Osteocyte (in vitro differentiated cells): ENCODE results near the gene MAP3K7CL. TPM values are rescaled to one million over a fixed set of nuclear protein-coding genes. Genes with fewer than 3 reads are reported as not detected.
"Not testable (repeated sequence)": the region's sequence is repeated elsewhere in the genome, so short reads cannot be mapped to it uniquely, and the experiment has no call there.

Source experiments
- DNase-seq: peaks from one replicate; pipeline ENCODE4 v3.0.0; 2021; ENCODE audit warnings: mixed read lengths; ENCODE audit not compliant: unreplicated experiment; ENCODE audit errors: extremely low spot score
- H3K27ac Mint-ChIP-seq: one replicate; pipeline ENCODE4 v1.8.0; 2021; ENCODE audit warnings: mild to moderate bottlenecking, mixed read lengths; ENCODE audit not compliant: unreplicated experiment
- H3K27me3 Mint-ChIP-seq: one replicate; pipeline ENCODE4 v1.8.0; 2021; ENCODE audit warnings: mixed read lengths; ENCODE audit not compliant: unreplicated experiment
- H3K36me3 Mint-ChIP-seq: one replicate; pipeline ENCODE4 v1.8.0; 2021; ENCODE audit warnings: mixed read lengths; ENCODE audit not compliant: unreplicated experiment
- H3K4me1 Mint-ChIP-seq: one replicate; pipeline ENCODE4 v1.8.0; 2021; ENCODE audit warnings: mixed read lengths; ENCODE audit not compliant: unreplicated experiment
- H3K4me3 Mint-ChIP-seq: one replicate; pipeline ENCODE4 v1.8.0; 2021; ENCODE audit warnings: mild to moderate bottlenecking, moderate library complexity, mixed read lengths; ENCODE audit not compliant: unreplicated experiment
- H3K9me3 Mint-ChIP-seq: one replicate; pipeline ENCODE4 v1.8.0; 2021; ENCODE audit warnings: mixed read lengths; ENCODE audit not compliant: unreplicated experiment
- CTCF ChIP-seq: fragments of 200-600 bp; sonication (generic); IDR thresholded peaks from 2 replicates; pipeline ENCODE4 v1.5.0; 2021; ENCODE audit warnings: antibody characterized with exemption, mild to moderate bottlenecking, moderate library complexity
- total RNA-seq: library from RNA; stranded (reverse); gene quantifications from 2 replicates; pipeline ENCODE4 v1.2.1, GENCODE V29; 2021

Gene MAP3K7CL
- total RNA-seq, 1 donor from 2014 or later, result 1.8 TPM

DNA sequence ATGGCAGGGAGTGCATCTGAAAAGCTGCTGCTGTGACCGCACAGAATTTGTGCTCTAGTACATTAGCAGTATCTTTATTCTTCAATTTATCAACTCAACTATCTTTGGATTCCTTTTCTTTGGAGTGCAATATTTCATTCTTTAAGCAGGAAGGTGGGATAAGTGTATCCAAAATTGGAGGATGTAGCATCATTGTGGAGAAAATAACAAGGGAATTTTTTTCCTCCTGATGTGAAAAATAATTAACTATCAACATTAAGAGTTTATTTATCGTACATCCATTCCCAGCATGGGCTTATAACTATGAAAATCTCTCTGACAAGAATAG, 25.5 kb downstream of the MAP3K7CL start:
- TF ChIP-seq CTCF, result no peak
- Mint-ChIP-seq H3K27ac (peak overlapping the region; percentile 77), H3K4me3 (no peak overlapping the region)

DNA sequence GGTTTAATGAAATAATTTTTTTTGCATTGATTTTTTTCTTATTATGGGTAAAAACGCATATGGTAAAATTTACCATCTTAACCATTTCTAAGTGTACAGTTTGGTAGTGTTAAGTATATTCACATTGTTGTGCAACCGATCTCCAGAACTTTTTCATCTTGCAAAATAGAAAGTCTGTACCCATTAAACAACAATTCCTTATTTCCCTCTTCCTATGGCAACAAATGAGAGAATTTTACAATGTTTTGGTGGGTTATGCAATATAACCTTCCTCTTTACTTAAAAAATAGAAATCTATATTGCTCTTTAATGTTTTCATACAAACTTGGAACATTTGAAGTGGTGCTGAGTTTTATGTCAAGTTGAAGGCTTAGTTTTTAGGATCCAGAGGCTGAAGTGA, 26.6 kb downstream of the MAP3K7CL start:
- TF ChIP-seq CTCF, result no peak
- Mint-ChIP-seq H3K4me3 (no peak overlapping the region), H3K4me1 (peaks cover 39% of the 10 kb centered on the region), H3K36me3 (peaks cover 3% of the 10 kb centered on the region), H3K27me3 (no peaks in the 10 kb centered on the region), H3K9me3 (peaks cover 5% of the 10 kb centered on the region), H3K27ac (no peak overlapping the region)
- DNase-seq, result no peak

More for the DNA sequence above, 25.5 kb downstream of the MAP3K7CL start:
- Mint-ChIP-seq H3K9me3 (no peaks in the 10 kb centered on the region), H3K36me3 (no peaks in the 10 kb centered on the region), H3K27me3 (no peaks in the 10 kb centered on the region), H3K4me1 (peaks cover 37% of the 10 kb centered on the region)
- no peak for DNase-seq

- Mint-ChIP-seq H3K4me1 (peaks cover 50% of the 10 kb centered on the region), H3K27ac (no peak overlapping the region), H3K36me3 (peaks cover 3% of the 10 kb centered on the region), H3K9me3 (peaks cover 5% of the 10 kb centered on the region), H3K27me3 (no peaks in the 10 kb centered on the region), H3K4me3 (no peak overlapping the region)
- no peak for DNase-seq
- TF ChIP-seq CTCF, result no peak
Measured at GRCh38 chr21:29159842-29160241, 29.4 kb downstream of the MAP3K7CL start.

GRCh38 chr21:29162825-29163224, 32.4 kb downstream of the MAP3K7CL start:
- H3K27me3 Mint-ChIP-seq, DNase-seq, H3K36me3 Mint-ChIP-seq, H3K9me3 Mint-ChIP-seq: not testable (repeated sequence)
- H3K4me3 Mint-ChIP-seq, result peak overlapping the region; percentile 22
- peaks cover 42% of the 10 kb centered on the region for H3K4me1 Mint-ChIP-seq
- H3K27ac Mint-ChIP-seq, result peak overlapping the region; percentile 92

GRCh38 chr21:29163341-29164115, 33.1 kb downstream of the MAP3K7CL start:
- DNase-seq, result no peak
- TF ChIP-seq CTCF, result no peak
- peaks cover 5% of the 10 kb centered on the region for H3K9me3 Mint-ChIP-seq
- peaks cover 42% of the 10 kb centered on the region for H3K4me1 Mint-ChIP-seq
- peak overlapping the region; percentile 92 for H3K27ac Mint-ChIP-seq
- H3K36me3 Mint-ChIP-seq, result peaks cover 3% of the 10 kb centered on the region
- H3K27me3 Mint-ChIP-seq, result no peaks in the 10 kb centered on the region
- no peak overlapping the region for H3K4me3 Mint-ChIP-seq
